ENCODE data around the gene SLC9A8. TPM values are rescaled to one million over a fixed set of nuclear protein-coding genes. Genes with fewer than 3 reads are reported as not detected.
"Not testable (repeated sequence)": the region's sequence is repeated elsewhere in the genome, so short reads cannot be mapped to it uniquely, and the experiment has no call there.

The SLC9A8 gene
- total RNA-seq, 1 experiment from 2014 or later = 21.4 TPM

DNA sequence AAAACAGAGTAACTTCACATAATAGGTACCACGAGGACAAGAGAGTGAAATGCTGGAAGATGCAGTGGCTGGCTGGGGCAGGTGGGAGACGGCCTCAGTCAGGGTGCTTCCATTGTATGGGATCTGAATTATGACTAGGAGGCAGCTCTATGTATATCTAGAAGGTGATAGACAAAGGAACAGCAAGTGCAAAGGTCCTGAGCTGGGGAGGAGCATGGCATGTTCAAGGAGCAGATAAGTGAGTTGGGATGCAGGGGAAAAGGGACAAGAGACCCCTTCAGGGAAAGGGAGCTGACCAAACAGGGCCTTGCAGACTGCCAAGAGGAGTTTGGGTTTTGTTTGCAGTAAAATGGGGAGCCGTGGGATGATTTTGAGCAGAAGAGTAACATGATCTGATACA, 8.3 kb upstream of the SLC9A8 start:
- H2AFZ ChIP-seq = no peak overlapping the region

DNA sequence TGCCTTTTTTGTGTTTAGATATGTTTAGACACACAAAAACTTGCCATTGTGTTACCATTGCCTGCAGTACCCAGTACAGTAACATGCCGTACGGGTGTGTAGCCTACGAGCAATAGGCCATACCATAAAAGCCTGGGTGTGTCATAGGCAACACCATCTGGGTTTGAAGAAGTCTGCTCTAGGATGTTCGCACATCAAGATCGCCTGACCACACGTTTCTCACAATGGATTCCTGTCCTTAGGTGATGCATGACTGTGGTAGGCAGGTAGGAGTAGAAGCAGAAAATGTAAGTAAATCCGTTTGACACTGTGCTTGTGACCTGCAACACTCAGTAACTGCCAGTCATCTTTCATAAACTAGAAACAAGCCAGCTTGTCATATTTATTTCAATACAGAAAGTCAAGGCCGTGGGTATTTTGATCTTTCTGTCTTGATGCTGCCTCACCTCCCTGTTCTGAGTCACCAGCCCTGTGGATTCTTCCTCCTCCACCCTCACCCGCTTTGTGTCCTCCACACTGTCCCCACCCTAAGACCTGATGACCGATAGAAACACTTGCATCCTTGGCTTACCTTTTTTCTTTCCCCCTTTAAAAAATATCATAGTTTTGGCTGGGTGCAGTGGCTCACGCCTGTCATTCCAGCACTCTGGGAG, 7.3 kb upstream of the SLC9A8 start:
- H2AFZ ChIP-seq; H4K20me1 ChIP-seq (ENCODE audit: insufficient read depth); H3K9me3 ChIP-seq (ENCODE audit: insufficient read depth, low read depth); CTCF ChIA-PET; POLR2A ChIA-PET (ENCODE audit: unreplicated experiment); intact Hi-C loops (cut with micrococcal nuclease; ENCODE audit: unreplicated experiment); H3K79me2 ChIP-seq (ENCODE audit: low read depth); H3K4me3 ChIP-seq; BruUV-seq (replicated peaks); H3K9me2 ChIP-seq (ENCODE audit: insufficient read depth); H3K36me3 ChIP-seq (ENCODE audit: low read depth); H3K27me3 ChIP-seq (ENCODE audit: insufficient read depth, low read depth): not testable (repeated sequence)
- H3K27ac ChIP-seq = peak overlapping the region; percentile 98
- peak overlapping the region; percentile 66 for H3K4me2 ChIP-seq
- peaks cover 52% of the 10 kb centered on the region for H3F3A ChIP-seq (ENCODE audit: insufficient read depth, low read depth)
- peak; percentile 67 to 98 for DNase-seq
- peaks cover 68% of the 10 kb centered on the region for H3K4me1 ChIP-seq (replicated peaks; ENCODE audit: insufficient read depth)

More for the DNA sequence above, 8.3 kb upstream of the SLC9A8 start:
- BruUV-seq (replicated peaks) = no TSS peak
- H3K27ac ChIP-seq = peak overlapping the region; percentile 98
- ChIA-PET CTCF (no interaction called here), POLR2A (ENCODE audit: unreplicated experiment) (no interaction called here)
- no peaks in the 10 kb centered on the region for H3K79me2 ChIP-seq (ENCODE audit: low read depth)
- peak overlapping the region; percentile 66 for H3K4me2 ChIP-seq
- H3K9me3 ChIP-seq (ENCODE audit: insufficient read depth, low read depth) = no peaks in the 10 kb centered on the region
- peaks cover 58% of the 10 kb centered on the region for H3K4me1 ChIP-seq (replicated peaks; ENCODE audit: insufficient read depth)
- no peaks in the 10 kb centered on the region for H4K20me1 ChIP-seq (ENCODE audit: insufficient read depth)
- no peaks in the 10 kb centered on the region for H3K36me3 ChIP-seq (ENCODE audit: low read depth)
- no peak for TF ChIP-seq EZH2 (IDR thresholded peaks at IDR 0.05; ENCODE audit: low read depth)
- TF ChIP-seq, protein P1, sequence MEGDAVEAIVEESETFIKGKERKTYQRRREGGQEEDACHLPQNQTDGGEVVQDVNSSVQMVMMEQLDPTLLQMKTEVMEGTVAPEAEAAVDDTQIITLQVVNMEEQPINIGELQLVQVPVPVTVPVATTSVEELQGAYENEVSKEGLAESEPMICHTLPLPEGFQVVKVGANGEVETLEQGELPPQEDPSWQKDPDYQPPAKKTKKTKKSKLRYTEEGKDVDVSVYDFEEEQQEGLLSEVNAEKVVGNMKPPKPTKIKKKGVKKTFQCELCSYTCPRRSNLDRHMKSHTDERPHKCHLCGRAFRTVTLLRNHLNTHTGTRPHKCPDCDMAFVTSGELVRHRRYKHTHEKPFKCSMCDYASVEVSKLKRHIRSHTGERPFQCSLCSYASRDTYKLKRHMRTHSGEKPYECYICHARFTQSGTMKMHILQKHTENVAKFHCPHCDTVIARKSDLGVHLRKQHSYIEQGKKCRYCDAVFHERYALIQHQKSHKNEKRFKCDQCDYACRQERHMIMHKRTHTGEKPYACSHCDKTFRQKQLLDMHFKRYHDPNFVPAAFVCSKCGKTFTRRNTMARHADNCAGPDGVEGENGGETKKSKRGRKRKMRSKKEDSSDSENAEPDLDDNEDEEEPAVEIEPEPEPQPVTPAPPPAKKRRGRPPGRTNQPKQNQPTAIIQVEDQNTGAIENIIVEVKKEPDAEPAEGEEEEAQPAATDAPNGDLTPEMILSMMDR (conservative IDR thresholded peaks at IDR 0.05) = no peak
- no peak overlapping the region for H3K4me3 ChIP-seq
- no peak for DNase-seq
- intact Hi-C loops (cut with micrococcal nuclease; ENCODE audit: unreplicated experiment) = no loop called here
- H3F3A ChIP-seq (ENCODE audit: insufficient read depth, low read depth) = peaks cover 45% of the 10 kb centered on the region
- H3K27me3 ChIP-seq (ENCODE audit: insufficient read depth, low read depth) = no peaks in the 10 kb centered on the region
- no peaks in the 10 kb centered on the region for H3K9me2 ChIP-seq (ENCODE audit: insufficient read depth)

DNA sequence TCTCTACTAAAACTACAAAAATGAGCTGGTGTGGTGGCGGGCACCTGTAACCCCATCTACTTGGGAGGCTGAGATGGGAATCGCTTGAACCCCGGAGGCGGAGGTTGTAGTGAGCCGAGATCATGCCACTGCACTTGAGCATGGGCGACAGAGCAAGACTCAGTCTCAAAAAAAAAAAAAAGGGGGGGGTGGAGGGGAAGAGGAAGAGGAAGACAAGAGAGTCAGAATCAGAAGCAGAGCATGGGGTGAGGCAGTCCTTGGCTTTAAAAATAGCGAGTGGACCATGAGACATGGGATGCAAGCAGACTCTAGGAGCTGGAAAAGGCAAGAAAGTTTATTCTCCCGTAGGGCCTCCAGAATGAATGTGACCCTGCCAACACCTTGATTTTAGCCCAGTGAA, 3.9 kb upstream of the SLC9A8 start:
- peak overlapping the region; percentile 98 for H3K27ac ChIP-seq
- ChIA-PET CTCF (no interaction called here), POLR2A (ENCODE audit: unreplicated experiment) (interaction anchor here (0.6 kb wide), 1 partner anchor 259 kb away, joined by 41 read pairs; no protein-coding TSS in a partner anchor)
- DNase-seq = no peak
- H2AFZ ChIP-seq = no peak overlapping the region
- H3K4me1 ChIP-seq (replicated peaks; ENCODE audit: insufficient read depth) = peaks cover 87% of the 10 kb centered on the region
- H3K27me3 ChIP-seq (ENCODE audit: insufficient read depth, low read depth) = no peaks in the 10 kb centered on the region
- no peaks in the 10 kb centered on the region for H3K9me3 ChIP-seq (ENCODE audit: insufficient read depth, low read depth)
- BruUV-seq (replicated peaks) = no TSS peak
- H4K20me1 ChIP-seq (ENCODE audit: insufficient read depth) = no peaks in the 10 kb centered on the region
- peaks cover 78% of the 10 kb centered on the region for H3F3A ChIP-seq (ENCODE audit: insufficient read depth, low read depth)
- intact Hi-C loops (cut with micrococcal nuclease; ENCODE audit: unreplicated experiment) = no loop called here
- H3K4me2 ChIP-seq = no peak overlapping the region
- peaks cover 17% of the 10 kb centered on the region for H3K79me2 ChIP-seq (ENCODE audit: low read depth)
- no peaks in the 10 kb centered on the region for H3K36me3 ChIP-seq (ENCODE audit: low read depth)
- no peak for TF ChIP-seq EZH2 (IDR thresholded peaks at IDR 0.05; ENCODE audit: low read depth)
- TF ChIP-seq, protein P1 (conservative IDR thresholded peaks at IDR 0.05) = no peak
- H3K9me2 ChIP-seq (ENCODE audit: insufficient read depth) = no peaks in the 10 kb centered on the region
- no peak overlapping the region for H3K4me3 ChIP-seq
